Neutrophil (primary cell): ENCODE data around the gene TRERF1.

Experiments used
- H3K27ac ChIP-seq: fragments of 200-600 bp; sonication (generic); 2 replicates; pipeline ENCODE4 v1.5.1; 2016; ENCODE audit warnings: mild to moderate bottlenecking, moderate library complexity
- H3K27me3 ChIP-seq: fragments of 200-600 bp; sonication (generic); 2 replicates; pipeline ENCODE4 v1.6.0; 2016; ENCODE audit warnings: mild to moderate bottlenecking
- H3K36me3 ChIP-seq: fragments of 200-600 bp; sonication (generic); 2 replicates; pipeline ENCODE4 v1.5.1; 2017
- H3K4me1 ChIP-seq, 2 experiments: fragments of 200-600 bp in 1 of 2; sonication (generic) in 1 of 2; 1 replicate in 1 of 2; 2 replicates in 1 of 2; pipeline versions ENCODE4 v1.5.1 to v1.6.1; 2013 to 2016; ENCODE audit warnings: low read depth in 1 of 2, low read length in 1 of 2, mild to moderate bottlenecking in 1 of 2, moderate library complexity in 1 of 2; ENCODE audit not compliant: control insufficient read depth in 1 of 2, insufficient read depth in 1 of 2
- H3K4me3 ChIP-seq, 2 experiments: fragments of 200-600 bp in 1 of 2; sonication (generic) in 1 of 2; 1 replicate in 1 of 2; 2 replicates in 1 of 2; pipeline ENCODE4 v1.5.1; 2013 to 2016; ENCODE audit warnings: low read depth in 1 of 2, low read length in 1 of 2, mild to moderate bottlenecking in 1 of 2, moderate library complexity in 1 of 2
- H3K9me3 ChIP-seq: fragments of 200-600 bp; sonication (generic); 2 replicates; pipeline ENCODE4 v1.5.1; 2016
- CTCF ChIP-seq: fragments of 200-600 bp; sonication (generic); IDR thresholded peaks from 2 replicates; pipeline ENCODE4 v1.5.1; 2016; ENCODE audit warnings: antibody characterized with exemption

Gene TRERF1

GRCh38 chr6:42301986-42302385 is 149.7 kb downstream of the TRERF1 start:
- no peaks in the 10 kb centered on the region for H3K27me3 ChIP-seq
- H3K4me3 ChIP-seq: no peak overlapping the region
- peaks cover 2% of the 10 kb centered on the region for H3K36me3 ChIP-seq
- H3K27ac ChIP-seq: no peak overlapping the region
- TF ChIP-seq CTCF: no peak
- H3K9me3 ChIP-seq: no peaks in the 10 kb centered on the region
- no peaks in the 10 kb centered on the region for H3K4me1 ChIP-seq

- H3K9me3 ChIP-seq: no peaks in the 10 kb centered on the region
- no peaks in the 10 kb centered on the region for H3K4me1 ChIP-seq
- TF ChIP-seq CTCF: no peak
- no peaks in the 10 kb centered on the region for H3K27me3 ChIP-seq
- no peak overlapping the region for H3K4me3 ChIP-seq
- peaks cover 2% of the 10 kb centered on the region for H3K36me3 ChIP-seq
- no peak overlapping the region for H3K27ac ChIP-seq
These were observed 151.0 kb downstream of the TRERF1 start for GRCh38 chr6:42300701-42301100.

- no peaks in the 10 kb centered on the region for H3K9me3 ChIP-seq
- H3K36me3 ChIP-seq: peaks cover 2% of the 10 kb centered on the region
- TF ChIP-seq CTCF: no peak
These were observed 151.5 kb downstream of the TRERF1 start for GRCh38 chr6:42300185-42300584.

GRCh38 chr6:42297661-42298060 is 154.1 kb downstream of the TRERF1 start:
- Histone ChIP-seq H3K9me3 (no peaks in the 10 kb centered on the region), H3K36me3 (peaks cover 2% of the 10 kb centered on the region), H3K27ac (no peak overlapping the region), H3K4me1 (peaks cover 9 to 17% of the 10 kb centered on the region in 2 experiments), H3K4me3 (no peak overlapping the region), H3K27me3 (no peaks in the 10 kb centered on the region)
- no peak for TF ChIP-seq CTCF

More at GRCh38 chr6:42300185-42300584, 151.5 kb downstream of the TRERF1 start:
- Histone ChIP-seq H3K4me3 (no peak overlapping the region), H3K27ac (no peak overlapping the region), H3K27me3 (no peaks in the 10 kb centered on the region), H3K4me1 (no peaks in the 10 kb centered on the region)

GRCh38 chr6:42296614-42297013 is 155.1 kb downstream of the TRERF1 start:
- Histone ChIP-seq H3K4me3 (no peak overlapping the region), H3K9me3 (no peaks in the 10 kb centered on the region), H3K4me1 (peaks cover 9 to 23% of the 10 kb centered on the region in 2 experiments), H3K27ac (no peak overlapping the region), H3K36me3 (peaks cover 2% of the 10 kb centered on the region), H3K27me3 (no peaks in the 10 kb centered on the region)
- no peak for TF ChIP-seq CTCF

- Histone ChIP-seq H3K27ac (no peak overlapping the region), H3K4me3 (no peak overlapping the region), H3K36me3 (peaks cover 2% of the 10 kb centered on the region), H3K9me3 (no peaks in the 10 kb centered on the region), H3K4me1 (peaks cover 9 to 23% of the 10 kb centered on the region in 2 experiments), H3K27me3 (no peaks in the 10 kb centered on the region)
- no peak for TF ChIP-seq CTCF
These were observed 156.0 kb downstream of the TRERF1 start for GRCh38 chr6:42295677-42296076.
